Renal cortex interstitium (tissue), 15 donors: ENCODE measurements around the gene CNTRL. TPM values are rescaled to one million over a fixed set of nuclear protein-coding genes. Genes with fewer than 3 reads are reported as not detected.
"Not testable (repeated sequence)": the region's sequence is repeated elsewhere in the genome, so short reads cannot be mapped to it uniquely, and the experiment has no call there.

Experiments used
- DNase-seq, 11 donors: peaks; one replicate each; pipeline ENCODE4 v3.0.0-alpha.2; 2013; ENCODE audit warnings: low read depth in 9 of 11, low spot score in 4 of 11; ENCODE audit errors: extremely low read depth in 1 of 11
- long read RNA-seq, 16 experiments: transcript quantifications; one replicate each; lab custom pipeline, GENCODE V29; 2026
- polyA plus RNA-seq, 3 donors: library from polyadenylated mRNA; unstranded; fragments of 120-200 nt; gene quantifications; one replicate each; pipeline ENCODE4 v1.2.1, GENCODE V29; 2013; ENCODE audit not compliant: insufficient read length in 3 of 3

Gene CNTRL
- 10 to 100 TPM; 31.3 to 39.1 (median 36.5) TPM for polyA plus RNA-seq
- long read RNA-seq, donor 1, result 0 reads
- long read RNA-seq, donor 2, result 0 reads
- long read RNA-seq, donor 3, partial matches to known transcripts, result 0 of 1 reads
- long read RNA-seq, donor 3, other reads (novel, unspliced or antisense), result 0 of 1 reads
- long read RNA-seq, donor 4, result 0 reads
- long read RNA-seq, donor 5, result 0 reads
- long read RNA-seq, donor 6, partial matches to known transcripts, result 35 of 95 reads
- long read RNA-seq, donor 6, other reads (novel, unspliced or antisense), result 60 of 95 reads
- long read RNA-seq, donor 7, partial matches to known transcripts, result 0 of 1 reads
- long read RNA-seq, donor 7, other reads (novel, unspliced or antisense), result 0 of 1 reads
- long read RNA-seq, donor 8, partial matches to known transcripts, result 26 of 97 reads
- long read RNA-seq, donor 8, other reads (novel, unspliced or antisense), result 71 of 97 reads
- long read RNA-seq, donor 9, partial matches to known transcripts, result 0 of 1 reads
- long read RNA-seq, donor 9, other reads (novel, unspliced or antisense), result 0 of 1 reads
- long read RNA-seq, donor 10, partial matches to known transcripts, result 16 of 74 reads
- long read RNA-seq, donor 10, other reads (novel, unspliced or antisense), result 58 of 74 reads
- long read RNA-seq, donor 11, result 0 reads
- long read RNA-seq, donor 12, result 0 reads
- long read RNA-seq, donor 13, result 0 reads
- long read RNA-seq, donor 14, partial matches to known transcripts, result 5 of 73 reads
- long read RNA-seq, donor 14, other reads (novel, unspliced or antisense), result 68 of 73 reads
- long read RNA-seq, donor 15, result 0 reads
- long read RNA-seq, donor 16, partial matches to known transcripts, result 51 of 248 reads
- long read RNA-seq, donor 16, other reads (novel, unspliced or antisense), result 197 of 248 reads

- DNase-seq, result peak; percentile 74 to 92 (median 88)
Observed at GRCh38 chr9:121074370-121075250, at the start of gene CNTRL. CNTRL (plus strand) TSS chr9:121074955; CDS start chr9:121088327, 13,372 bp downstream.

- DNase-seq, result no peak
Observed at GRCh38 chr9:121026260-121026691, 48.5 kb upstream of the CNTRL start.

- no peak for DNase-seq
Observed at GRCh38 chr9:121026768-121027167, 48.0 kb upstream of the CNTRL start.

- not testable (repeated sequence) for DNase-seq
Observed at GRCh38 chr9:121028285-121028684, 46.5 kb upstream of the CNTRL start.

GRCh38 chr9:121029469-121029868 lies 45.3 kb upstream of the CNTRL start:
- no peak for DNase-seq

- no peak for DNase-seq
Observed at GRCh38 chr9:121034529-121034928, 40.2 kb upstream of the CNTRL start.

- not testable (repeated sequence) for DNase-seq
Observed at GRCh38 chr9:121035717-121036116, 39.0 kb upstream of the CNTRL start.

- DNase-seq, result no peak
Observed at GRCh38 chr9:121038362-121038761, 36.4 kb upstream of the CNTRL start.

- DNase-seq, result no peak
Observed at GRCh38 chr9:121038804-121039203, 36.0 kb upstream of the CNTRL start.

- DNase-seq, result no peak
Observed at GRCh38 chr9:121048175-121048574, 26.6 kb upstream of the CNTRL start.

GRCh38 chr9:121048618-121049017 lies 26.1 kb upstream of the CNTRL start:
- no peak for DNase-seq

GRCh38 chr9:121050128-121050988 lies 24.4 kb upstream of the CNTRL start, which contains the start of gene C5:
C5 (minus strand) TSS chr9:121050275; CDS start chr9:121050246, 29 bp downstream.
- no peak for DNase-seq

- peak in 1 of 11 donors; percentile 20 for DNase-seq
Observed at GRCh38 chr9:121053544-121053943, 21.2 kb upstream of the CNTRL start.

- no peak for DNase-seq
Observed at GRCh38 chr9:121055642-121056143, 19.1 kb upstream of the CNTRL start.

- no peak for DNase-seq
Observed at GRCh38 chr9:121057821-121058220, 16.9 kb upstream of the CNTRL start.

GRCh38 chr9:121059513-121059912 lies 15.2 kb upstream of the CNTRL start:
- DNase-seq, result no peak

- peak in 10 of 11 donors; percentile 41 to 76 (median 60) for DNase-seq
Observed at GRCh38 chr9:121059998-121060636, 14.6 kb upstream of the CNTRL start.
